Right atrium auricular region (tissue), 2 donors: ENCODE data around the gene GNG7. TPM values are rescaled to one million over a fixed set of nuclear protein-coding genes. Genes with fewer than 3 reads are reported as not detected.
"Not testable (repeated sequence)": the region's sequence is repeated elsewhere in the genome, so short reads cannot be mapped to it uniquely, and the experiment has no call there.

Experiments
- DNase-seq: peaks from one replicate; pipeline ENCODE4 v3.0.0-alpha.2; 2019; ENCODE audit warnings: low spot score
- H3K27ac ChIP-seq, 2 donors: fragments of 200-600 bp; sonication (generic); 1 replicate in 1 of 2; 2 replicates in 1 of 2; pipeline ENCODE4 v1.5.1; 2016 to 2019
- H3K27me3 ChIP-seq, 2 donors: fragments of 200-600 bp; sonication (generic); one replicate each; pipeline versions ENCODE4 v1.5.1 to v1.6.0; 2017 to 2019
- H3K36me3 ChIP-seq: fragments of 200-600 bp; sonication (generic); one replicate; pipeline ENCODE4 v1.5.1; 2016
- H3K4me1 ChIP-seq, 2 donors: fragments of 200-600 bp; sonication (generic); one replicate each; pipeline versions ENCODE4 v1.5.1 to v1.6.0; 2017 to 2019
- H3K4me3 ChIP-seq, 2 donors: fragments of 200-600 bp; sonication (generic); 1 replicate in 1 of 2; 2 replicates in 1 of 2; pipeline ENCODE4 v1.5.1; 2017 to 2019; ENCODE audit warnings: mild to moderate bottlenecking in 1 of 2, moderate library complexity in 1 of 2
- H3K9me3 ChIP-seq, 2 donors: fragments of 200-600 bp; sonication (generic); one replicate each; pipeline ENCODE4 v1.5.1; 2019
- CTCF ChIP-seq, 2 donors: fragments of 200-600 bp; sonication (generic); IDR thresholded peaks; one replicate each; pipeline ENCODE4 v1.5.1; 2019; ENCODE audit warnings: antibody characterized with exemption in 2 of 2
- total RNA-seq, 2 donors: library from RNA; depleted of rRNA; stranded (reverse); fragments of >200 nt; gene quantifications; one replicate each; pipeline ENCODE4 v1.1.0, GENCODE V29; 2016

The GNG7 gene
- total RNA-seq, 2 donors from 2014 or later: 18.0 to 22.8 TPM

- Histone ChIP-seq H3K27ac (no peak overlapping the region), H3K9me3 (no peaks in the 10 kb centered on the region), H3K4me3 (no peak overlapping the region), H3K4me1 (peaks cover 0 to 22% of the 10 kb centered on the region in 2 donors), H3K36me3 (no peaks in the 10 kb centered on the region), H3K27me3 (no peaks in the 10 kb centered on the region)
- TF ChIP-seq CTCF (IDR thresholded peaks at IDR 0.05): no peak
- DNase-seq: no peak
These were observed 34.2 kb downstream of the GNG7 start for GRCh38 chr19:2668175-2668763.

- peaks cover 0 to 22% of the 10 kb centered on the region in 2 donors for H3K4me1 ChIP-seq
- H3K27ac ChIP-seq, H3K27me3 ChIP-seq, H3K4me3 ChIP-seq, H3K9me3 ChIP-seq, DNase-seq, H3K36me3 ChIP-seq: not testable (repeated sequence)
These were observed 35.1 kb downstream of the GNG7 start for GRCh38 chr19:2667349-2667748.

GRCh38 chr19:2666344-2666994, 36.0 kb downstream of the GNG7 start:
- Histone ChIP-seq H3K36me3 (no peaks in the 10 kb centered on the region), H3K27ac (peak overlapping the region; percentile 85 to 91), H3K4me1 (peaks cover 0 to 20% of the 10 kb centered on the region in 2 donors), H3K27me3 (no peaks in the 10 kb centered on the region), H3K9me3 (peaks cover 0 to 3% of the 10 kb centered on the region in 2 donors), H3K4me3 (no peak overlapping the region)
- no peak for DNase-seq
- no peak for TF ChIP-seq CTCF (IDR thresholded peaks at IDR 0.05)

- TF ChIP-seq CTCF (IDR thresholded peaks at IDR 0.05): no peak
- Histone ChIP-seq H3K4me1 (peaks cover 0 to 14% of the 10 kb centered on the region in 2 donors), H3K9me3 (peaks cover 0 to 4% of the 10 kb centered on the region in 2 donors), H3K36me3 (no peaks in the 10 kb centered on the region), H3K4me3 (no peak overlapping the region), H3K27ac (peak overlapping the region; percentile 85 to 91), H3K27me3 (no peaks in the 10 kb centered on the region)
- no peak for DNase-seq
These were observed 37.4 kb downstream of the GNG7 start for GRCh38 chr19:2665103-2665502.

GRCh38 chr19:2663920-2664571, 38.4 kb downstream of the GNG7 start:
- Histone ChIP-seq H3K27ac (peak overlapping the region; percentile 85 to 91), H3K4me3 (no peak overlapping the region), H3K9me3 (peaks cover 0 to 4% of the 10 kb centered on the region in 2 donors), H3K4me1 (peaks cover 0 to 14% of the 10 kb centered on the region in 2 donors), H3K27me3 (no peaks in the 10 kb centered on the region), H3K36me3 (no peaks in the 10 kb centered on the region)
- TF ChIP-seq CTCF (IDR thresholded peaks at IDR 0.05): peak in 1 of 2 donors; percentile 55
- peak; percentile 69 for DNase-seq

- no peaks in the 10 kb centered on the region for H3K36me3 ChIP-seq
- H3K4me3 ChIP-seq: no peak overlapping the region
- peaks cover 0 to 4% of the 10 kb centered on the region in 2 donors for H3K9me3 ChIP-seq
- TF ChIP-seq CTCF (IDR thresholded peaks at IDR 0.05): no peak
- DNase-seq: no peak
- peaks cover 0 to 14% of the 10 kb centered on the region in 2 donors for H3K4me1 ChIP-seq
- no peaks in the 10 kb centered on the region for H3K27me3 ChIP-seq
- no peak overlapping the region for H3K27ac ChIP-seq
These were observed 40.9 kb downstream of the GNG7 start for GRCh38 chr19:2661615-2662014.
